AG04449 (cell line): ENCODE results near the gene ACOT7.
A peak's percentile ranks its signal among the peaks of the same experiment; 100 is the strongest.

Experiments
- CTCF ChIA-PET: fragments of 350-600 bp; formaldehyde crosslinking; extraction: SDS; loops from one replicate; lab custom pipeline; 2021; ENCODE audit warnings: antibody characterized with exemption; lab: Yijun Ruan, JAX
- POLR2A ChIA-PET: fragments of 400-600, 350-600 bp; formaldehyde crosslinking; extraction: SDS; loops from one replicate; lab custom pipeline; 2020; ENCODE audit warnings: antibody characterized with exemption, inconsistent platforms; lab: Yijun Ruan, JAX
- DNase-seq: peaks from one replicate; pipeline ENCODE4 v3.0.0-alpha.2; 2010; ENCODE audit warnings: low read depth, low spot score
- H3K4me3 ChIP-seq: 2 replicates; pipeline ENCODE4 v1.5.1; 2011; ENCODE audit warnings: low read depth, mild to moderate bottlenecking, control low read depth, low read length
- CTCF ChIP-seq: IDR thresholded peaks from one replicate; pipeline ENCODE4 v1.5.1; 2011; ENCODE audit warnings: mild to moderate bottlenecking, moderate library complexity, low read length, control low read depth, inconsistent platforms; ENCODE audit not compliant: insufficient read depth; ENCODE audit errors: missing control alignments

ACOT7 gene

GRCh38 chr1:6248161-6248776 is 145.3 kb downstream of the ACOT7 start:
- DNase-seq = no peak
- ChIA-PET CTCF (interaction anchor here (0.9 to 12.0 kb wide), 27 partner anchors 8 to 241 kb away, joined by 3 to 537 read pairs (median 11); partner anchors contain the start of genes ACOT7, GPR153 and ICMT), POLR2A (no interaction called here)
- TF ChIP-seq CTCF = no peak
- no peak overlapping the region for H3K4me3 ChIP-seq

GRCh38 chr1:6247651-6248050 is 145.9 kb downstream of the ACOT7 start:
- ChIA-PET CTCF (interaction anchor here (0.9 to 12.0 kb wide), 36 partner anchors 10 to 242 kb away, joined by 3 to 537 read pairs (median 8); partner anchors contain the start of genes ACOT7, GPR153 and ICMT), POLR2A (no interaction called here)
- H3K4me3 ChIP-seq = no peak overlapping the region
- TF ChIP-seq CTCF = no peak
- no peak for DNase-seq

GRCh38 chr1:6246497-6247467 is 146.8 kb downstream of the ACOT7 start:
- CTCF ChIA-PET = interaction anchor here (0.6 to 12.0 kb wide), 58 partner anchors 10 to 399 kb away, joined by 3 to 537 read pairs (median 5); partner anchors contain the start of genes ACOT7, GPR153, ICMT and NOL9
- peak; percentile 95 for TF ChIP-seq CTCF
- no peak for DNase-seq
- no peak overlapping the region for H3K4me3 ChIP-seq
- POLR2A ChIA-PET = no interaction called here

- ChIA-PET CTCF (interaction anchor here (0.6 to 12.0 kb wide), 48 partner anchors 9 to 399 kb away, joined by 3 to 537 read pairs (median 8); partner anchors contain the start of genes GPR153, ICMT, NOL9 and RNF207), POLR2A (no interaction called here)
- TF ChIP-seq CTCF = no peak
- no peak overlapping the region; the same call in 1 of the 2 replicates for H3K4me3 ChIP-seq
- DNase-seq = no peak
Measured at GRCh38 chr1:6245869-6246496, 147.6 kb downstream of the ACOT7 start.

GRCh38 chr1:6245086-6245868 is 148.3 kb downstream of the ACOT7 start:
- ChIA-PET POLR2A (interaction anchor here (0.6 kb wide), 1 partner anchor 31 kb away, joined by 3 read pairs; no protein-coding TSS in a partner anchor), CTCF (interaction anchor here (0.6 to 12.0 kb wide), 36 partner anchors 9 to 223 kb away, joined by 3 to 537 read pairs (median 8); partner anchors contain the start of genes GPR153, ICMT and RNF207)
- peak overlapping the region; percentile 27 for H3K4me3 ChIP-seq
- TF ChIP-seq CTCF = peak; percentile 99
- no peak for DNase-seq
